Large intestine (tissue), 12 donors: ENCODE measurements around the gene KRTAP4-9. TPM values are rescaled to one million over a fixed set of nuclear protein-coding genes. Genes with fewer than 3 reads are reported as not detected.
"Not testable (repeated sequence)": the region's sequence is repeated elsewhere in the genome, so short reads cannot be mapped to it uniquely, and the experiment has no call there.

Source experiments
- DNase-seq, 2 donors: peaks; one replicate each; pipeline versions ENCODE4 v3.0.0 to v3.0.0-alpha.2; 2013
- H3K27ac ChIP-seq: one replicate; pipeline ENCODE4 v1.5.1; 2013; ENCODE audit warnings: low read length
- H3K27me3 ChIP-seq: 2 replicates; pipeline ENCODE4 v1.6.1; 2013; ENCODE audit warnings: low read length; ENCODE audit not compliant: control insufficient read depth, insufficient read depth
- H3K36me3 ChIP-seq: 2 replicates; pipeline ENCODE4 v1.6.1; 2013; ENCODE audit warnings: low read length; ENCODE audit not compliant: control insufficient read depth, insufficient read depth
- H3K4me1 ChIP-seq: one replicate; pipeline ENCODE4 v1.6.1; 2013; ENCODE audit warnings: low read length; ENCODE audit not compliant: control insufficient read depth, insufficient read depth
- H3K4me3 ChIP-seq: one replicate; pipeline ENCODE4 v1.5.1; 2013; ENCODE audit warnings: low read length
- H3K9me3 ChIP-seq: one replicate; pipeline ENCODE4 v1.6.1; 2013; ENCODE audit warnings: mild to moderate bottlenecking, low read depth, low read length, moderate library complexity; ENCODE audit not compliant: control insufficient read depth
- WGBS: methylation state at CpG from one replicate; pipeline ENCODE4 v1.1.5; 2013; ENCODE audit warnings: low lambda C conversion rate; ENCODE audit not compliant: insufficient coverage; 5-methylcytosine and 5-hydroxymethylcytosine counted together
- long read RNA-seq, 11 donors: transcript quantifications; one replicate each; lab custom pipeline, GENCODE V29; 2026
- polyA plus RNA-seq: library from polyadenylated mRNA; unstranded; fragments of 120-200 nt; gene quantifications from one replicate; pipeline ENCODE4 v1.2.1, GENCODE V29; 2013

Gene KRTAP4-9
- polyA plus RNA-seq: not detected
- long read RNA-seq, donor 1: 0 reads
- long read RNA-seq, donor 2: 0 reads
- long read RNA-seq, donor 3: 0 reads
- long read RNA-seq, donor 4: 0 reads
- long read RNA-seq, donor 5: 0 reads
- long read RNA-seq, donor 6: 0 reads
- long read RNA-seq, donor 7: 0 reads
- long read RNA-seq, donor 8: 0 reads
- long read RNA-seq, donor 9: 0 reads
- long read RNA-seq, donor 10: 0 reads
- long read RNA-seq, donor 11: 0 reads

DNA sequence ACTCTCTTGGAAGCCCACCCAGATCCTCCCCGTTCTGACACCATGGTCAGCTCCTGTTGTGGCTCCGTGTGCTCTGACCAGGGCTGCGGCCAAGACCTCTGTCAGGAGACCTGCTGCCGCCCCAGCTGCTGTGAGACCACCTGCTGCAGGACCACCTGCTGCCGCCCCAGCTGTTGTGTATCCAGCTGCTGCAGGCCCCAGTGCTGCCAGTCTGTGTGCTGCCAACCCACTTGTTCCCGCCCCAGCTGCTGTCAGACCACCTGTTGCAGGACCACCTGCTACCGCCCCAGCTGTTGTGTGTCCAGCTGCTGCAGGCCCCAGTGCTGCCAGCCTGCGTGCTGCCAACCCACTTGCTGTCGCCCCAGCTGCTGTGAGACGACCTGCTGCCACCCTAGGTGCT is at the start of gene KRTAP4-9:
TSS of gene KRTAP4-9 (plus strand) at position 43 of the 400 bp plus-strand sequence. CDS start at position 43, 0 bp downstream.
- H3K9me3 ChIP-seq, DNase-seq, H3K27ac ChIP-seq, H3K36me3 ChIP-seq, H3K4me1 ChIP-seq, H3K4me3 ChIP-seq, H3K27me3 ChIP-seq: not testable (repeated sequence)
- no CpG with 5 or more reads among the region's 10 CpGs for WGBS

DNA sequence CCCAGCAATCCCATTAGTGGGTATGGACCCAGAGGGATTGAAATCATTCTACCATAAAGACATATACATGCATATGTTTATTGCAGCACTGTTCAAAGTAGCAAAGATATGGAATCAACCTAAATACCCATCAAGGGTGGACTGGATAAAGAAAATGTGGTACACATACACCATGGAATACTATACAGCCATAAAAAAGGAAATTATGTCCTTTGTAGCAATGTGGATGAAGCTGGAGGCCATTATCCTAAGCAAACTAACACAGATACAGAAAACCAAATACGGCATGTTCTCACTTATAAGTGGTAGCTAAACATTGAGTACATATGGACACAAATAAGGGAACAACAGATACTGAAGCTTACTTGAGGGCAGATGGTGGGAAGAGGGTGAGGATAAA is 47.6 kb upstream of the KRTAP4-9 start:
- Histone ChIP-seq H3K9me3 (no peaks in the 10 kb centered on the region), H3K36me3 (no peaks in the 10 kb centered on the region), H3K4me1 (no peaks in the 10 kb centered on the region), H3K4me3 (no peak overlapping the region), H3K27ac (no peak overlapping the region), H3K27me3 (peaks cover 16% of the 10 kb centered on the region)
- WGBS: no CpG with 5 or more reads among the region's 1 CpG
- DNase-seq: no peak

DNA sequence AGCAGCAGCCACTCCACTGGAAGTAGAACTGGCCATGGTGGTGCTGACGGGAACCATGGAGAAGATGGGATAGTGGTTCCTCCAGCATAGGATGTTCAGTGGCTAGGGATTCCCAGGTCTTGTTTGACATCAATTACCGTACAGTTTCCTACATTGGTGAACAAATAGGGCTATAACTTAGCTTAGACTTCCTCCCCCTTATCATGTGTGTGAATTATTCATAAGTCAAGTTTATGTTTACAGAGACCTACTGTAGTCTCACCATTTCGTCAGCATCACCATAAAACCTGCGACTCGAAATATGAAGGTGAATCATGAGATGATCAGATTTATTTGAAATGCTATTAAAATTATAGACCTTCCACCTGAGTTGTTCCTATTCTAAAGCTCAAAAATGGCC is 46.4 kb upstream of the KRTAP4-9 start:
- no peak overlapping the region for H3K4me3 ChIP-seq
- no peak for DNase-seq
- H3K27ac ChIP-seq: no peak overlapping the region
- H3K36me3 ChIP-seq: no peaks in the 10 kb centered on the region
- WGBS: 83% methylated on average over 1 of the region's 5 CpGs
- H3K9me3 ChIP-seq: no peaks in the 10 kb centered on the region
- peaks cover 16% of the 10 kb centered on the region for H3K27me3 ChIP-seq
- no peaks in the 10 kb centered on the region for H3K4me1 ChIP-seq

DNA sequence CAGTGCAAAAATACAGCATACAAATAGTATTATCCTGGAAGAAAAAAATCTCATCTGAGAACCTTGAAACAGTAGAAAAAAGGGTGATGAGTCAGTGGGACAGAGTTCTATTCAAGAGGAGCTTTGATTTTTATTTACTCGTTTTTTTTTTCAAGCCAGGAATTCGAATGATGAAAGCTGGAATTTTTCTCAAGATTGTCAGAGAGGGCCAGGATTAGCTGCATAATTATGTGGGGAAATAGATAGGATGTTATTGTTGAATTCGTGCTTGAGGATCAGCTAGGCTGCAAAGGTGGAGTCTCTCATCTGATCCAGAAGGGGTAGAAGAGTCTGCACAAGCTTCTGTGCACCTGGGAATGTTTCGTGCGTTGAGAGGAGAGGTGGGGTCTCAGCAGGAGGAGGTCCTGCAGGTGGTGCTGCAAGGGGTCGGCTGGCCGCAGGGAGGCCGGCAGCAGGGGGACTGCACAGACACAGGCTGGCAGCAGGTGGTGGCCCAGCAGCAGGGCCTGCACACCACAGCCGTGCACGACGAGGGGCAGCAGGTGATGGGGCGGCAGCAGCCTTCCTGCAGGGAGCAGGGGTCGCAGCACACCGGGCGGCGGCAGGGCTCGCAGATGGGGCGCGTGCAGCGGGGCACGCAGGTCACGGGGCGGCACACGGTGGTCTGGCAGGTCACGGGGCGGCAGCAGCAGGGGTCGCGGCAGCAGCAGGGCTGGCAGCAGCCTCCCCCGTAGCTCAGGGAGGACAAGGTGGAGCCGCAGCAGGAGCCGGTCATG is 45.7 kb upstream of the KRTAP4-9 start:
- H3K4me1 ChIP-seq, H3K27ac ChIP-seq, H3K9me3 ChIP-seq, H3K36me3 ChIP-seq, DNase-seq, H3K4me3 ChIP-seq: not testable (repeated sequence)
- WGBS: no CpG with 5 or more reads among the region's 31 CpGs
- peaks cover 18% of the 10 kb centered on the region for H3K27me3 ChIP-seq

DNA sequence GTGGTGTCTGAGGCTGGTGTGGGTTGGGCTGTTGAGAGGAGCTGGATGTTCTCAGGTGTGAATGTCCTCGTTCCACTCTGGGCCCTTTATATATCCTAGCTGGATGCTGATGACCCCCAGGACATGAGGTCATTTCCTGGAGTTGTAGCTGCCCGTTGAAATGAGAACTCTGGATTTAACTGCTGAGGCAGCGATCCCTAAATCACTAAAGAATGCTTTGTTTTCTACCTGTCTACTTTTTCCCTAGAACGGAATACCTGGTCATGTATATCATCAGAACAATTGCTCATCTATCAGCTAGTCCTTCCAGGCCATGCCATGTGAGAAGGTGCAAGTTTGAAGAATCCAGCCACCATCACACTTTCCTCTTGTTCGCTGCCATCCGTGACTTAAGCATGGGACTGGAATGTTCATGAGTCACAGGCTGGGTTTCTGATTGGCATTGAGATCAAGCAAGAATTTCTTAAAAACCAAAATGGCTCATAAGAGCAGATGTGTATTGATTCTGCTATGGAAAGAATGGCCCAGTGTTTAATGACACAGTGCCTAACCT is 45.1 kb upstream of the KRTAP4-9 start, which contains the start of gene KRTAP2-3:
TSS of gene KRTAP2-3 (minus strand) at position 63 of the 553 bp plus-strand sequence. CDS start 64 bp downstream, outside the sequence.
- no peak for DNase-seq
- Histone ChIP-seq H3K27ac (no peak within 1 kb of the TSS), H3K9me3 (no peaks in the 10 kb centered on the region), H3K36me3 (no peaks in the 10 kb centered on the region), H3K4me1 (no peaks in the 10 kb centered on the region), H3K4me3 (no peak within 1 kb of the TSS), H3K27me3 (peaks cover 24% of the 10 kb centered on the region)
- no CpG with 5 or more reads among the region's 6 CpGs for WGBS

DNA sequence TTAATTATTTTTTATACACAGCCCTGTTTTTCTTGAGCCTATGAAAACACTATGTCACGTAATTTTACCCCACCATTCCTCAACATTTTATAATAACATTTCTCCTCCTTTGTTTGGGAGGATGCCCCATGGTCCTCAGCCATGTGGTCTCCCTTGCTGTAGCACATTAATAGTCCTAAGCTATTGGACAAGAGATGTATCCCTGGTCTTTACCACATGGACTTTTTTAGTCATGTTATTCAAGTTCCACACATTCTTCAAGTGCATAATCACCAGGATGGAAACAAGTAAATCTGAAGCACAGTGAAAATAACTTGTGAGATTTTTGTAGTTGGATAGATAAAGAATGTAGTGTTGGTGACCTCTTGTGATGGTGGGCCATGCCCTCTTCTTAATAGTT is 43.2 kb upstream of the KRTAP4-9 start:
- Histone ChIP-seq H3K4me1 (no peaks in the 10 kb centered on the region), H3K36me3 (no peaks in the 10 kb centered on the region), H3K9me3 (no peaks in the 10 kb centered on the region), H3K27me3 (peaks cover 24% of the 10 kb centered on the region), H3K27ac (no peak overlapping the region), H3K4me3 (no peak overlapping the region)
- 75% methylated on average over 1 of the region's 1 CpG for WGBS
- DNase-seq: no peak

DNA sequence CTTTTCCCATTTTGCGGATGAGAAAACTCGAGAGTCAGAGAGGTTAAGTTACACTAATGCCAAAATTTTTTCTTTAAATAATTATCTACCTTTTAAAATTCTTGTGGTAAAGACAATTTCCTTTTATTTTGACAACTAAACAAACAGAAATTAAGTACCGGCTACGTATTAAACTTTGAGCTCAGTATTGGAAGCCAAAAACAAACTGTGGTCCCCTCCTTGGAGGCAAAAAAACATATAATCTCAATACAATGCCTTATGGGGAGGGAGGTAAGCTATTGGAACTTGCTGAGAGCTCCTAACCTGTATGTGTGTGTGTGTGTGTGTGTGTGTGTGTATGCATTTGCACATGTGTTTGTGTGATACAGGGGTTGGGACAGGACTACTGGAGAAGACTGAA is 41.7 kb upstream of the KRTAP4-9 start:
- DNase-seq: no peak
- H3K4me3 ChIP-seq: no peak overlapping the region
- peaks cover 23% of the 10 kb centered on the region for H3K27me3 ChIP-seq
- H3K36me3 ChIP-seq: no peaks in the 10 kb centered on the region
- H3K27ac ChIP-seq: no peak overlapping the region
- H3K4me1 ChIP-seq: no peaks in the 10 kb centered on the region
- no CpG with 5 or more reads among the region's 4 CpGs for WGBS
- no peaks in the 10 kb centered on the region for H3K9me3 ChIP-seq

DNA sequence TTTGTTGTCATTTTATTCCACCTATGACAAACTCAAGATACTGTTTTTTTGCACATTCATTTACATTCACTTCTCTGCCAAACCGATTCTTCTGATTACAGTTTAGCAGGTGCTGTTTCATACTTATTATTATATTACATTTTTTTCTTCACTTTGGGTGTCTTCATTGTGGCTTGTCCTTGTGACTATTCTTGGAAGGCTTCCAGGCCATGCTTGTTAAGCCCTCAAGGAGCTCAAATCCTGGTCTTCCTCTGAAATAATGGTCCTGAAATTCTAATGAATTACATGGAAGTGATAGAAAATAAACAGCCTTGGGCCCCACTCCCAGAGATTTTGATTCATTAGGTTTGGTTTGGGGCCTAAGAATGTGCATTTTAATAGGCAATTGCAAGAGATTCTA is 40.9 kb upstream of the KRTAP4-9 start:
- H3K4me1 ChIP-seq: no peaks in the 10 kb centered on the region
- H3K27me3 ChIP-seq: peaks cover 18% of the 10 kb centered on the region
- H3K9me3 ChIP-seq: no peaks in the 10 kb centered on the region
- no peak for DNase-seq
- no peak overlapping the region for H3K4me3 ChIP-seq
- H3K27ac ChIP-seq: no peak overlapping the region
- no peaks in the 10 kb centered on the region for H3K36me3 ChIP-seq
- 100% methylated on average over 1 of the region's 1 CpG for WGBS

DNA sequence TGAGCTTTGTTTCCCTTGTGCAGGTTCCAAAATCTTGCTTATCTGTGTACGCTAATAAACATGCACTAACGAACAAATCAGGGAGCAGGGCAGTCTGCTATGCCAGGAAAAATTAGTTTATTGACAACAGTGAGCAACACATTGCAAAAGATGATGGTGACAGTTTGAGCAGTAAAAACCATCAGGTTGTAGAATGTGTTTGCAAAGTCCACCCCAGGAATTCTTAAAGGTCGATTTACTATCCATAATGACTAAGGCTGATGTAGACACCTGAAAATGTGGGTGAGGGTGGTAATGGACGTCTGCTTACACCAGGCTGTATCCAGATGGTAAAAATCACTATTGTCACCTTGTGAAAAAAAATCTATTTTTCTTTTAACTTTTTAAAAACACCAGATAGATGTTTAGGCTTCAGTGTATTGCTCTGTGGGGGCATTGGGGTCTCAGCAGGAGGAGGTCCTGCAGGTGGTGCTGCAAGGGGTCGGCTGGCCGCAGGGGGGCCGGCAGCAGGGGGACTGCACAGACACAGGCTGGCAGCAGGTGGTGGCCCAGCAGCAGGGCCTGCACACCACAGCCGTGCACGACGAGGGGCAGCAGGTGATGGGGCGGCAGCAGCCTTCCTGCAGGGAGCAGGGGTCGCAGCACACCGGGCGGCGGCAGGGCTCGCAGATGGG is 40.0 kb upstream of the KRTAP4-9 start:
- H3K4me1 ChIP-seq, H3K27ac ChIP-seq, H3K4me3 ChIP-seq, H3K9me3 ChIP-seq, DNase-seq, H3K36me3 ChIP-seq: not testable (repeated sequence)
- H3K27me3 ChIP-seq: peaks cover 13% of the 10 kb centered on the region
- WGBS: no CpG with 5 or more reads among the region's 16 CpGs

DNA sequence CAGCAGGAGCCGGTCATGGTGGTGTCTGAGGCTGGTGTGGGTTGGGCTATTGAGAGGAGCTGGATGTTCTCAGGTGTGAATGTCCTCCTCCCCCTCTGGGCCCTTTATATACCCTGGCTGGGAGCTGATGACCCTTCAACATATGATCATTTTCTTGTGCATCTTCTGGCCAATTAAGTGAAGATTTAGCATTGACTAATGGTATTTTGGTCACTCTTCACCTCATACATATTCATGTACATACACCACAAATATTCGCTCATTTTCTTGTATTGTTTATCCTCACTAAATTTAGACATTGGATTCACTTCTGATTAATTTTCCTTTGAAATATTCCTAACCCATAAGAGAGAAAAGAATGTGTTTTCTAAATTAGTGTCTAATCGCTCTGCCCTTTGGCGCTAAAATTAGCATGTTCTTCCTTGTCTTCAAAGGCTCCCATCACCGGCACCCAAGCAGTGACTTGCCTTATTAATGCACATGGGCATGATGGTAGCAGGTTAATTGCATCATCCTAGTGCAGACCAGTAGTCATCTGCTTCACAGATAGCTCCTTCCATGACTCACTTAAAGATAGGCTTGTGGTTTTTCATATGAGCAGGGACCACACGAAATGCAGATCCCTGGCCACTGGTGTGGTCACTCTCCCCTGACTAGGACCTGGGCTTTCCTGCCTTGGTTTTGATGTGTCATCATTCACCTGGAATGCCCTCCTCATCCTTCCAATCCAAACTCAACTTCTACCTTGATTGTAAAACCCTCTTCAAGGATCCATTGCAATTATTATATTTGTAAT is 39.2 kb upstream of the KRTAP4-9 start, which contains the start of gene KRTAP2-4:
TSS of gene KRTAP2-4 (minus strand) at position 51 of the 796 bp plus-strand sequence. CDS start at position 17, 34 bp downstream.
- no peak within 1 kb of the TSS for H3K27ac ChIP-seq
- H3K4me1 ChIP-seq: no peaks in the 10 kb centered on the region
- no peaks in the 10 kb centered on the region for H3K36me3 ChIP-seq
- H3K4me3 ChIP-seq: no peak within 1 kb of the TSS
- peaks cover 11% of the 10 kb centered on the region for H3K27me3 ChIP-seq
- DNase-seq: no peak
- WGBS: 86% methylated on average over 1 of the region's 6 CpGs
- no peaks in the 10 kb centered on the region for H3K9me3 ChIP-seq
